ENCODE data around the gene LNX1.

The LNX1 gene

DNA sequence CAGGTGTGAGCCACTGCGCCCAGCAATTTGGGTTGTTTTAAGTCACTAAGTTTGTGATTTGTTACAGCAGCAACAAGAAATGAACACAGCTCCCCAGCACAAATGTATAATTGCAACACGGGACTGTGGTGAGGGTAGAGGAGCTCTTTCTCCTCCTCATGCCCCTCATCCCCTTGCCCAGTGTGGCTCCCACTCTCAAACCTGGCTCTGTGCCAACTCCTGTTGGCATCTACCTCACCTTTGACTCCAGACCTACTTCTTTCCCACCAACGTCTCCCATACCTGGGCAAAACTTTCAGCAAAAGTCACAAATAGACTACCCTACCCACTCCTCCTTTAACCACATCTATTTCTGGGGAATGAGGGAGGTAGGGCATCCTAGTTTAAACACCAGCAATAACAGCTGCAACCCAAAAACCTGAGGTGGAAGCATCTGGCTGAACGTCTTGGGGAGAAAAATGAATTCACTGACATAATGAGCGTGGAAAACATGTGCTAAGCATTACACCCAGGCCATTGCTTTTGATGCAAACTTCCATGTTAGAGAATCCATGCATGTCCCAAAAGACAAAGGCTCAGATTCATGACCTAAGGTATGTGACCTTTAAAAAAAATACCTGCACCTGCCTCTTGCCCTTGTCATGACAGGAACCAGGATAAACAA is 19.2 kb downstream of the LNX1 start:
- DNase-seq, result no peak

DNA sequence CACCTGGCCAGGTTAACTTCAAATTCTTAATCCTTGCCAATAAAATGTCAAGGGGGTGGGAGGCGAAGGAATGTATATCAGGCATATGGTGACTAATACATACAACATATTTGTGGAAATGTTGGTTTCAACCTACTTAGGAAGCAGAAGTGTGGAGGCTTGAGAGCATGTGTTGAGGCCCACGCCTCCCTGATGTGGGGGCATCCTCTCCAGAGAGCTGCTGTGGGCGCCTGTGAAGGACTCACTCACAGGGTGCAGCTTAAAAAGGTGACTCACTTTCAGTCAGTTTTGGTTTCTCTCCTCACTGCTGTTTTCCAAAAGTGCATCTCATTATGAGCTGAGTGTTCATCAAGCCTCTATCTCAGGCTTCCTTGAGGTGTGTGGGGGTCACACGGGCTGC is 27.5 kb downstream of the LNX1 start:
- peak; percentile 89 for DNase-seq

DNA sequence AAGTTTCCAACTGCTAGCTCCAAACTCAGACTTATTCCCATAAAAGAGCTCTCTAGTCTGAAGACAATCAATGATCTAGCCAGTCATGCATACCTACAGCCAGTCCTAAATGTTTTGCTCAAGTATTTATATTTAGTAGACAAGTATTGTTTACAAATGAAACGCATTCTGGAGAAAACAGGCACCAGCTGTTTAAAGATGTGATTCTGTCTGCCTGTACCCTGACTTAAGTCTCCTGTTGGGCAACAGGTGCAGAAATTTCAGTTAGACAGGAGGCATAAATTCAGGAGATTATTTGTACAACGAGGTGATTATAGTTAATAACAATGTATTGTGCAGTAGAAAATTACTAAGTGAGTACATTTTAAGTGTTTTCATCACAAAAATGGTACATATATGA is 28.9 kb downstream of the LNX1 start:
- no peak for DNase-seq

GRCh38 chr4:53559021-53559620 is 32.2 kb downstream of the LNX1 start:
- peak; percentile 19 for DNase-seq

GRCh38 chr4:53558065-53558801 is 33.1 kb downstream of the LNX1 start:
- peak; percentile 48 for DNase-seq

DNA sequence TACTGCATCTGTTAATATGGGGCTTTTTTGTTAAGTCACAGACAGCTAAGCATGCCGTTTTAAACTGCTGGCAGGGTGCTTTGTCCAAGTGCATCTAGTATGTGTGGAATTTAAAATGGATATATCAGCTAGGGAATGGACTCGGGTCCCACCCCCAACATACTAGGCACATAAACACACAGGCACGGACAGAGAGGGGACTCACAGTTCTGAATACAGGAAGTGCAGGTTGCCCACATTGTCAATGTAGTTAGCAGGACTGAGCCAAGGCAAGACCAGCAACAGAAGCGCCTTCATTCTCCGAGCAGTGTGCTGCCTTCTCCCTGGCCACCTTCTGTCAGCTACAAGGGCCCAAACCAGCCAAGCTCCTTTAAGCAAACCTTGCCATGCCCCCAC is 33.6 kb downstream of the LNX1 start:
- DNase-seq, result no peak

DNA sequence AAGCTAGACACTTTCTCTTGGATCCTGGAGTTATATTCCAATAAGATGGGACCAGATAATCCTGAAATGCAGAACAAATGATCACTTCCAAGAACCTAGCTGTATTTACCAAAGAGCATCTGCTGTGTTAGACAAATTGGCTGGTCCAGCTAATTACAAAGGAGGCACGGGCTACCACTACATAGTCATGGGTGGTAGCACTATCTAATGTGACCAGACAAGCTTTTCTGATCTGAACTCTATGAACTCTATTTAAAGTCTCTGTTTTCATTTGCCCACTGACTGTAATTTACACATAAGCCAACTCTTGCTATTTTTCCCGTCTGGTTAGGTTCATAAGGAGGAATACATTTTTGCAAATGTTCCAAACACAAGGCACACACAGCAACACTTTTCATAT is 34.6 kb downstream of the LNX1 start:
- DNase-seq, result no peak

DNA sequence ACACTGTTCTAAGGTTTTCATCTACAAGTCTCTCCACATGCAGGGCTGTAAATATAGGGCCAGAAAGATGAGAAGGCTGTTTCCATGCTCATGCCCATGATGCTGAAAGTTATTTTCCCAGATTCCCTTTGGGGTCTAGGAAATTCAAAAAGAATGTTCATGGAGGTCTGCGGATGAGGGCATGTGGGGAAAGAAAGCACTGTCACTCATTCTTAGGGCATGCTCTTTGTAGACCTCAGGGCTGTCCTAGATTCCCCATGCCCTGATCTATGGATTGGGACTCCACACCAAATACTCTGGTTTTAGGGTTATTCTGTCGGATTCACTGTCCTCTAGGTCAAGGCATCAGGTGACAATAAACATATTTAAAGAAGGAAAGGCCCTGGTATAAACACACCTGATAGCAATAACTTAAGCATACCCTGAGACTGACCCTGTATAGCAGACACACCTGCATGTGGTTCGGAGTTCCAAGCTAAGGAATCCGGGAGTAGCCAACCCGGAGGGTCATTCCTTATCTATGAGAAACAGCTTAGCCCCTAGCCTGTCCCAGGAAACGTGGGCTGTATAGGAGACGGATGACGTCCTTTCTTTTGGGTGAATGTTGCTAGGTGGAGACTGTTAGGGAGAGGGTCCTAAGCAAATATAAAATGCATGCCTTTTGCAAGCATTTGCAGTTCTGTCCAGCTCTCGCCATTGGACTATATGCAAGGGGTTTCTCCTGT is 37.6 kb downstream of the LNX1 start:
- DNase-seq, result no peak

- no peak for DNase-seq
Observed at GRCh38 chr4:53552711-53553110, 38.6 kb downstream of the LNX1 start.

- DNase-seq, result no peak
Observed at GRCh38 chr4:53551958-53552357, 39.3 kb downstream of the LNX1 start.

DNA sequence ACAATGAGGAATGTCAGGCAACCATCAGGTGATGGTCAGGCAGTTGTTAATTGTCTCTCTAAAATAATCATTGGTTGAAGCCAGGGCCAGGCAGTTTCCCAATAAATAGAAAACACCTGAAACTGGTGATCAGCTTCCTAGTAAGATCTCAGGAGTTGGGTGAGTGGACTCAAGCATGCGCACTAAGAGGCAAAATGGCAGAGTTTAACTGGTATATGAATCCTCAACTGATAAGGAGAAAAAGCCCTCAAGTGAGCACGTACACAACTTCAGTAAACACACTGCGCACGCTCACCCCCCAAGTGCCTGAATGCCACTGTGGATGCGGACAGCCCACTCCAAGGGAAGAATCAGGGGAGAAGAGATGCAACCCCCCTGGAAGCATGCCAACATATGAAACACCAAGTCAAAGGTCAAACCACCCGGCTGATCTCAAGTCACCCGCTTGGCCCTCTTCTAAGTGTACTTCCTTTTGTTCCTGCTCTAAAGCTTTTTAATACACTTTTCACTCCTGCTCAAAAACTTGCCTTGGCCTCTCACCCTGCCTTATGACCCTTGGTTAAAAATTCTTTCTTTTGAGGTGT is 39.9 kb downstream of the LNX1 start:
- no peak for DNase-seq

DNA sequence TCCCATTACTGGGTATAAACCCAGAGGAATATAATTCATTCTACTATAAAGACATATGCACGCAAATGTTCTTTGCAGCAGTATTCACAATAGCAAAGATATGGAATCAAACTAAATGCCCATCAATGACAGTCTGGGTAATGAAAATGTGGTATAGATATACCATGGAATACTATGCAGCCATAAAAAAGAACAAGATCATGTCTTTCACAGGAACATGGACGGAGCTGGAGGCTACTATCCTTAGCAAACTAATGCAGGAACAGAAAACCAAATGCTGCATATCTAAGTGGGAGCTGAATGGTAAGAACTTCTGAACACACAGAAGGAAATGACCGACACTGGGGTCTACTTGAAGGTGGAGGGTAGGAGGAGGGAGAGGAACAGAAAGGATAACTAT is 42.6 kb downstream of the LNX1 start:
- no peak for DNase-seq

GRCh38 chr4:53547983-53548382 is 43.3 kb downstream of the LNX1 start:
- DNase-seq, result no peak

- no peak for DNase-seq
Observed at GRCh38 chr4:53545942-53546581, 45.2 kb downstream of the LNX1 start.

DNA sequence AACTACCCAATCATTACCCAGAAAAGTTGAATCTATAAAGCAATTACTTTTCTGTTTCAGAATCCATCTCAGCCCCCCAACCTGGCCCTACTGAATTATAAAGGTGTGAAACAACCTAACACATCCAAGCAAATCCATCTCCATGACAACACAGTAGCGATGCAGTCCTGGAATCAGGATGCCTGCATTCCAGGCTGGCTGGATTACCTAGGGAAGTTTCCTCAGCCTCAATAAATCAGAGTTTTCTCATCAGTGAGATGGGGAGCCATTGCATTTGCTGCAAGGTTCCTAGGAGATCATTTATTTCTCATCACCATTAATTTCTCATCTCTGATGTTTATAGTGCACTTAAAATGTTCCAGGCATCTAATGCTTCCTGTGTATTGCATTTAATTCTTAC is 46.0 kb downstream of the LNX1 start:
- DNase-seq, result no peak

GRCh38 chr4:53543561-53543960 is 47.7 kb downstream of the LNX1 start:
- DNase-seq, result no peak

DNA sequence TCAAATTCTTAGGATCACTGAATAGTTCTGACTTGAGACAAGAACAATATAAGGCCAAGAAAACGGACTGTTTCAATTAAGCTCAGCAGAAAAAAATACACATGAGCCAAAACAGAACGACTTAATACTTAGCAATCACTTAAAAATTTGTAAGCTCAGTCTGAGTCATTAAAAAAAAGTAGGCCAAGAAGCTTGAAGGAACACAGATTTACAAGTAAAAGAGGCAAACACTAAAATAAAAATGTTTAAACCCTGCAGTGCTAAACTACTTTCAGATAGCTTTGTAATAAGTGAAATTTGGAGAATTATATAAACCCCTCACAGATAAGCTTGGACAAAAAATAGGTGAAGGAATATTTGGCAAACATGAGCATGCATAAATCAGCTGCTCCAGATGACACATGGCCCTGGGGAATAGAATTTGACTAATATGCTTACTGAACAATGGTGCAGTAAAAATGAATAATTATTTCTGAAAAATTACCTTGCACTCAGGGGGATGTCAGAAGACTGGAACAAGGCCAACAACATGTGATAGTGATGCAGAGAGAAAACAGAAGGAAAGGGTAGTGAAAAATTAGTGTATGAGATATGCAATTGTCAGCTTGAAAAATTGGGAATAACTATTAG is 49.6 kb downstream of the LNX1 start:
- DNase-seq, result peak; percentile 63

GRCh38 chr4:53538756-53539155 is 52.5 kb downstream of the LNX1 start:
- no peak for DNase-seq

- DNase-seq, result no peak
Observed at GRCh38 chr4:53537606-53538005, 53.7 kb downstream of the LNX1 start.

GRCh38 chr4:53536328-53536727 is 55.0 kb downstream of the LNX1 start:
- no peak for DNase-seq

DNA sequence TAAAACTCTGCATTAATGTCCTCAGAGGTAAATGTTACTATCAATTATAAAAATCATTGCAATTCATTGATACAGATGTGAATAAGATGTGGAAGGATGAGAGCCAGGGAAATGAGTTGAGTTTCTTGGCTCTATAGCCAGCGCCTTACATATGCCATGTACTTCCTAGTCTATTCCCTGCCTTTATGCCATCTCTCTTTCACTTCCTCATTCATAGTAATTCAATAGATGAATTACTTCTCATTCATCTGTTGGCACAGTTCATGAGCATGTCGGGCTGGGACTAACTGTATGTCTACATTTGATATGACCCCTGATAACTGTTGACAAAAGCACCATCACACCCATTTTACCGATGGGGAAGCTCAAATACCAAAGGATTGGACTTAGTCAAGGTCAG is 55.7 kb downstream of the LNX1 start:
- DNase-seq, result no peak

GRCh38 chr4:53534684-53535083 is 56.6 kb downstream of the LNX1 start:
- DNase-seq, result no peak

All from NCI-H226 (cell line).